Heart left ventricle (tissue), 13 donors: ENCODE measurements around the gene FAM90A26.
"Not testable (repeated sequence)": the region's sequence is repeated elsewhere in the genome, so short reads cannot be mapped to it uniquely, and the experiment has no call there.

ENCODE experiments used
- CTCF ChIP-seq, 12 donors: fragments of 200-600 bp; sonication (generic) in 4 of 12; IDR thresholded peaks; one replicate each; pipeline versions ENCODE4 v1.5.0 to v1.8.0; 2018 to 2022; ENCODE audit warnings: antibody characterized with exemption in 12 of 12, mild to moderate bottlenecking in 5 of 12
- POLR2A ChIP-seq, 2 donors: fragments of 450-650 bp; IDR thresholded peaks; one replicate each; pipeline ENCODE4 v1.6.1; 2017; ENCODE audit warnings: antibody characterized with exemption in 2 of 2, mild to moderate bottlenecking in 2 of 2, moderate library complexity in 2 of 2
- donor health status: ischemic (EF 13 %, LVEDD 7.1; RV severe dilation, severe dysfunction).
- donor health status: DM: no; HTN: yes; CAD: no.
- donor health status: DM: no; HTN: no; CAD: no.
- donor health status: ischemic (EF 25% LVEDD 6.9; RV normal size, moderate dysfunction).
- donor health status: ischemic (EF 25% LVEDD 5.7; RV mildly dilated, moderate dysfunction).
- donor health status: ischemic (EF 35%, LVEDD 5.7; RV mildly dilated, moderate dysfunction).
- donor health status: nonischemic (EF 11% LVEDD 7.7; RV severe dilation, severe dysfunction).
- donor health status: DM: yes; HTN: yes; CAD: no.
- donor health status: PGD.
- donor health status: ischemic (EF 29% LVEDD 5.4; RV normal size, mild dysfunction).
- donor health status: nonischemic (EF 23%, LVEDD 6.1; RV moderate dilation, normal function).

GRCh38 chr4:9142786-9143185, 27.4 kb upstream of the FAM90A26 start:
- TF ChIP-seq POLR2A, CTCF (IDR thresholded peaks at IDR 0.05): not testable (repeated sequence)
